SK-N-SH (cell line): ENCODE measurements around the gene DCLRE1B. TPM values are rescaled to one million over a fixed set of nuclear protein-coding genes. Genes with fewer than 3 reads are reported as not detected.

ENCODE experiments used
- CTCF ChIA-PET: fragments of 300-600, 350-600 bp; formaldehyde crosslinking; extraction: SDS; loops from one replicate; lab custom pipeline; 2021; lab: Yijun Ruan, JAX
- POLR2A ChIA-PET: fragments of 350-600 bp; sonication (Branson Sonifier 250); formaldehyde crosslinking; extraction: SDS; loops from one replicate; lab custom pipeline; 2020; ENCODE audit warnings: antibody characterized with exemption, inconsistent platforms; lab: Yijun Ruan, JAX
- DNase-seq: peaks from one replicate; pipeline ENCODE4 v3.0.0; 2012
- H2AFZ ChIP-seq: fragments of 200-600 bp; sonication (generic); 2 replicates; pipeline ENCODE4 v1.8.1; 2016; ENCODE audit warnings: antibody characterized with exemption, mild to moderate bottlenecking, low read depth
- H3F3A ChIP-seq: fragments of 200-600 bp; sonication (generic); replicated peaks from 2 replicates; pipeline ENCODE3; 2016; ENCODE audit warnings: antibody characterized with exemption, mild to moderate bottlenecking; ENCODE audit not compliant: insufficient read depth
- H3K27ac ChIP-seq, 2 experiments: fragments of 200-500 bp in 1 of 2; fragments of 200-600 bp in 1 of 2; sonication (Bioruptor generic) in 1 of 2; sonication (generic), shearing (Covaris generic) in 1 of 2; 2 replicates each; pipeline versions ENCODE4 v1.5.1 to v1.6.1; 2014 to 2016; ENCODE audit warnings: low read depth in 2 of 2, inconsistent platforms in 1 of 2, low read length in 1 of 2, mild to moderate bottlenecking in 1 of 2, mixed read lengths in 1 of 2
- H3K27me3 ChIP-seq: fragments of 200-600 bp; sonication (generic), shearing (Covaris generic); 2 replicates; pipeline ENCODE4 v1.6.1; 2016; ENCODE audit warnings: mixed run types; ENCODE audit not compliant: insufficient read depth
- H3K36me3 ChIP-seq, 2 experiments: fragments of 200-500 bp in 1 of 2; fragments of 200-600 bp in 1 of 2; sonication (Bioruptor generic) in 1 of 2; sonication (generic) in 1 of 2; replicated peaks in 1 of 2; 2 replicates each; pipeline versions ENCODE3 to v1.5.1; 2014 to 2016; ENCODE audit warnings: low read length in 1 of 2, mild to moderate bottlenecking in 1 of 2; ENCODE audit not compliant: insufficient read depth in 2 of 2, control insufficient read depth in 1 of 2
- H3K4me1 ChIP-seq, 2 experiments: fragments of 200-500 bp in 1 of 2; fragments of 200-600 bp in 1 of 2; sonication (Bioruptor generic) in 1 of 2; sonication (generic), shearing (Covaris generic) in 1 of 2; 2 replicates each; pipeline versions ENCODE4 v1.5.1 to v1.6.1; 2014 to 2016; ENCODE audit warnings: low read depth in 1 of 2, low read length in 1 of 2, mixed run types in 1 of 2; ENCODE audit not compliant: insufficient read depth in 2 of 2, control insufficient read depth in 1 of 2
- H3K4me2 ChIP-seq: fragments of 200-600 bp; sonication (generic), shearing (Covaris generic); 2 replicates; pipeline ENCODE4 v1.6.1; 2017; ENCODE audit warnings: mixed run types
- H3K4me3 ChIP-seq, 2 experiments: fragments of 200-500 bp in 1 of 2; fragments of 200-600 bp in 1 of 2; sonication (Bioruptor generic) in 1 of 2; sonication (generic), shearing (Covaris generic) in 1 of 2; 2 replicates each; pipeline versions ENCODE4 v1.5.1 to v1.8.1; 2014 to 2016; ENCODE audit warnings: low read depth in 2 of 2, inconsistent platforms in 1 of 2, low read length in 1 of 2, mild to moderate bottlenecking in 1 of 2, mixed read lengths in 1 of 2, moderate library complexity in 1 of 2
- H3K79me2 ChIP-seq: fragments of 200-600 bp; sonication (generic); 2 replicates; pipeline ENCODE4 v1.8.1; 2017; ENCODE audit warnings: mild to moderate bottlenecking; ENCODE audit not compliant: insufficient read depth
- H3K9ac ChIP-seq: fragments of 200-600 bp; sonication (generic); 2 replicates; pipeline ENCODE4 v1.6.1; 2017; ENCODE audit warnings: mixed run types
- H3K9me2 ChIP-seq: fragments of 200-600 bp; sonication (generic); 2 replicates; pipeline ENCODE4 v1.6.1; 2017; ENCODE audit warnings: mixed run types
- H3K9me3 ChIP-seq: fragments of 200-600 bp; sonication (generic); 2 replicates; pipeline ENCODE4 v1.6.1; 2017; ENCODE audit warnings: mixed run types, mild to moderate bottlenecking, moderate library complexity
- H4K20me1 ChIP-seq: fragments of 200-600 bp; sonication (generic); 2 replicates; pipeline ENCODE4 v1.6.1; 2017; ENCODE audit warnings: mild to moderate bottlenecking, mixed run types; ENCODE audit not compliant: insufficient read depth
- CHD2 ChIP-seq: fragments of 150-350 bp; IDR thresholded peaks from 2 replicates; pipeline ENCODE4 v1.6.1; 2018; ENCODE audit warnings: low read length; ENCODE audit not compliant: partially characterized antibody
- CTCF ChIP-seq: fragments of 200-600 bp; sonication (generic); IDR thresholded peaks from 2 replicates; pipeline ENCODE4 v1.6.1; 2017; ENCODE audit warnings: antibody characterized with exemption, mild to moderate bottlenecking, moderate library complexity
- ELF1 ChIP-seq: IDR thresholded peaks from 2 replicates; pipeline ENCODE4 v1.4.0; 2012
- EZH2phosphoT487 ChIP-seq: fragments of 200-600 bp; sonication (generic); IDR thresholded peaks from 2 replicates; pipeline ENCODE4 v1.6.1; 2017; ENCODE audit warnings: low read depth, mixed run types, mild to moderate bottlenecking, antibody characterized with exemption, moderate library complexity, borderline replicate concordance
- FOSL2 ChIP-seq: IDR thresholded peaks from 2 replicates; pipeline ENCODE4 v1.4.0; 2012; ENCODE audit warnings: low read depth, mild to moderate bottlenecking, moderate library complexity, borderline replicate concordance
- FOXJ3 ChIP-seq: sonication (generic); formaldehyde crosslinking; IDR thresholded peaks from 2 replicates; pipeline ENCODE4 v1.5.1; 2020; ENCODE audit warnings: mild to moderate bottlenecking, missing genetic modification reagents
- FOXM1 ChIP-seq: IDR thresholded peaks from 2 replicates; pipeline ENCODE4 v1.4.0; 2012; ENCODE audit warnings: low read depth, mild to moderate bottlenecking
- GABPA ChIP-seq: IDR thresholded peaks from 2 replicates; pipeline ENCODE4 v1.4.0; 2012; ENCODE audit warnings: low read depth, mild to moderate bottlenecking
- JUND ChIP-seq: IDR thresholded peaks from 2 replicates; pipeline ENCODE4 v1.4.0; 2012
- MXI1 ChIP-seq: IDR thresholded peaks from 2 replicates; pipeline ENCODE4 v1.6.1; 2012; ENCODE audit warnings: mild to moderate bottlenecking, low read depth, low read length, improper control_type of control experiment
- NFIC ChIP-seq: IDR thresholded peaks from 2 replicates; pipeline ENCODE4 v1.4.0; 2012; ENCODE audit warnings: borderline replicate concordance
- NRF1 ChIP-seq: IDR thresholded peaks from 2 replicates; pipeline ENCODE4 v1.6.1; 2012; ENCODE audit warnings: low read depth, mild to moderate bottlenecking, low read length
- POLR2AphosphoS5 ChIP-seq: IDR thresholded peaks from 2 replicates; pipeline ENCODE4 v1.6.1; 2012; ENCODE audit warnings: low read depth, low read length
- RAD21 ChIP-seq: IDR thresholded peaks from 2 replicates; pipeline ENCODE4 v1.6.1; 2012; ENCODE audit warnings: mild to moderate bottlenecking, low read length
- RCOR1 ChIP-seq: fragments of 150-350 bp; IDR thresholded peaks from 2 replicates; pipeline ENCODE4 v1.6.1; 2017; ENCODE audit warnings: antibody characterized with exemption, low read length
- RXRA ChIP-seq: IDR thresholded peaks from 2 replicates; pipeline ENCODE4 v1.4.0; 2012; ENCODE audit warnings: low read depth, mild to moderate bottlenecking, borderline replicate concordance
- SIN3A ChIP-seq: IDR thresholded peaks from 2 replicates; pipeline ENCODE4 v1.6.1; 2012; ENCODE audit warnings: low read depth, mild to moderate bottlenecking, low read length, moderate library complexity, borderline replicate concordance
- SMC3 ChIP-seq: IDR thresholded peaks from 2 replicates; pipeline ENCODE4 v1.6.1; 2012; ENCODE audit warnings: low read depth, low read length, improper control_type of control experiment
- TCF12 ChIP-seq: IDR thresholded peaks from 2 replicates; pipeline ENCODE4 v1.4.0; 2012
- TEAD4 ChIP-seq: IDR thresholded peaks from 2 replicates; pipeline ENCODE4 v1.4.0; 2012; ENCODE audit warnings: mild to moderate bottlenecking, borderline replicate concordance; ENCODE audit not compliant: insufficient read depth
- USF2 ChIP-seq: fragments of 150-350 bp; IDR thresholded peaks from 2 replicates; pipeline ENCODE4 v1.6.1; 2017; ENCODE audit warnings: antibody characterized with exemption, low read length, low read depth, borderline replicate concordance
- ZBTB33 ChIP-seq: IDR thresholded peaks from 2 replicates; pipeline ENCODE4 v1.4.0; 2012; ENCODE audit warnings: low read depth, borderline replicate concordance
- WGBS: methylation state at CpG from one replicate; pipeline ENCODE4 v1.1.6; 2017; ENCODE audit warnings: low lambda C conversion rate; 5-methylcytosine and 5-hydroxymethylcytosine counted together
- polyA plus RNA-seq, 3 experiments: library from polyadenylated mRNA; depleted of rRNA; stranded (reverse); fragments of >200 nt; gene quantifications; 2 replicates each; pipeline ENCODE4 v1.2.3, GENCODE V29; 2012

Gene DCLRE1B
- polyA plus RNA-seq, 1 of the 3 experiments (the other 2 are of a cell fraction), result 3.0 TPM

GRCh38 chr1:113934006-113934405 is 28.9 kb downstream of the DCLRE1B start:
- TF ChIP-seq ELF1 (no peak), MXI1 (no peak), JUND (no peak), RCOR1 (no peak), ZBTB33 (no peak), NRF1 (no peak), FOXJ3 (CRISPR knock-in tag) (no peak), SIN3A (no peak), CTCF (no peak), SMC3 (no peak), RXRA (no peak), FOXM1 (no peak), NFIC (no peak), TEAD4 (no peak), TCF12 (no peak)
- TF ChIP-seq, all 33 proteins: peak for 0
- ChIA-PET CTCF (interaction anchor here (1.4 to 1.6 kb wide), 2 partner anchors 30 to 44 kb away, joined by 3 to 6 read pairs; no protein-coding TSS in a partner anchor), POLR2A (no interaction called here)
- no peaks in the 10 kb centered on the region for H3K9me2 ChIP-seq
- no peak overlapping the region for H3K27ac ChIP-seq
- H3K4me3 ChIP-seq, result no peak overlapping the region
- H3K36me3 ChIP-seq, result no peaks in the 10 kb centered on the region
- peaks cover 94% of the 10 kb centered on the region for H3K79me2 ChIP-seq
- H3K4me2 ChIP-seq, result no peak overlapping the region
- no peaks in the 10 kb centered on the region for H3F3A ChIP-seq
- peaks cover 8 to 22% of the 10 kb centered on the region in 2 experiments for H3K4me1 ChIP-seq
- no peak overlapping the region for H2AFZ ChIP-seq
- no peaks in the 10 kb centered on the region for H3K27me3 ChIP-seq
- no peak overlapping the region for H3K9ac ChIP-seq
- H4K20me1 ChIP-seq, result peaks cover 82% of the 10 kb centered on the region
- no peak for DNase-seq
- H3K9me3 ChIP-seq, result no peaks in the 10 kb centered on the region

- no peak overlapping the region for H3K4me3 ChIP-seq
- no peaks in the 10 kb centered on the region for H3K27me3 ChIP-seq
- no peak overlapping the region for H2AFZ ChIP-seq
- H3K9me2 ChIP-seq, result no peaks in the 10 kb centered on the region
- no peak overlapping the region for H3K4me2 ChIP-seq
- peaks cover 88% of the 10 kb centered on the region for H4K20me1 ChIP-seq
- POLR2A ChIA-PET, result no interaction called here
- CTCF ChIA-PET, result interaction anchor here (1.1 to 1.6 kb wide), 3 partner anchors 15 to 43 kb away, joined by 3 to 6 read pairs (median 4); no protein-coding TSS in a partner anchor
- H3F3A ChIP-seq, result no peaks in the 10 kb centered on the region
- H3K4me1 ChIP-seq, result peaks cover 8 to 22% of the 10 kb centered on the region in 2 experiments
- no peaks in the 10 kb centered on the region for H3K9me3 ChIP-seq
- no peak for DNase-seq
- no peak overlapping the region for H3K9ac ChIP-seq
- no peaks in the 10 kb centered on the region for H3K36me3 ChIP-seq
- 93% methylated on average over 5 of the region's 5 CpGs for WGBS
- peaks cover 100% of the 10 kb centered on the region for H3K79me2 ChIP-seq
- H3K27ac ChIP-seq, result no peak overlapping the region
- TF ChIP-seq SMC3, result no peak
- no peak for TF ChIP-seq POLR2AphosphoS5
- no peak for TF ChIP-seq USF2
- TF ChIP-seq RCOR1, result no peak
- no peak for TF ChIP-seq SIN3A
- TF ChIP-seq MXI1, result no peak
- TF ChIP-seq FOSL2, result no peak
- no peak for TF ChIP-seq FOXM1
- TF ChIP-seq TEAD4, result no peak
- TF ChIP-seq CHD2, result no peak
- TF ChIP-seq NRF1, result no peak
- no peak for TF ChIP-seq GABPA
- TF ChIP-seq EZH2phosphoT487, result no peak
- TF ChIP-seq RAD21, result no peak
Measured at GRCh38 chr1:113934511-113935055, 29.5 kb downstream of the DCLRE1B start.
